Measurements from ENCODE around the gene SLC17A1. TPM values are rescaled to one million over a fixed set of nuclear protein-coding genes. Genes with fewer than 3 reads are reported as not detected.

SLC17A1 gene
- total and polyA plus RNA-seq, 10 of the 15 experiments (the other 5 are each of a cell fraction or from before 2014, with no cell fraction given): not detected

DNA sequence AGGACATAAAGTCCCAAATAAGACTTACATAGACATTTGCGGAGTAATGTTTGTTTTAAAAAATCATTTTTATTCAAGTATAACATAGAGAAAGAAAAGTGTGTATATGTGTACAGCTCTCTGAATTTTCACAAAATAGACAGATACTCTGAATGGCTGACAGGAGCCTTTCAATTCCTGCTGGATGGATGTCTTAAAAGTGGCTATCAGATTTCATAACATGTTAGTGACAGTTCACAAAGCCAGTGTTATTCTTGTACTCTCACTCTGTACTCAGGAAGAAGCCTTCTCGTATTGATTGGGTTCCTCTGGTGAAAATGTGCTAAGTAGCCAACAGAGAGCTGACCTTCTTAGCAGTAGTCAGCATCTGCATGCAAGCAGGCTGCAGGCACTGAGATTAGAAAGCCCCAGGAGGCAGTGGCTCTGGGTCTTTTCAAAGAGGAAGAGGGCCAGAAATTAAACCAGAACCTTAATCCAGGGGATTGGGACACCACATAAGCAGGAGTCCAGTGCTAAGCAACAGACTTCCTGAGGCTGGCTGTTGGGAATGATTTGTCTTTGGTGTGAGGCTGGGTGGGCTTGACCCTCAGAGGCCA is 57.6 kb downstream of the SLC17A1 start:
- H3K27me3 ChIP-seq (replicated peaks in 1 of 2; ENCODE audit: control insufficient read depth in 2 of 2, insufficient read depth in 2 of 2, low read length in 1 of 2): peaks cover 0 to 3% of the 10 kb centered on the region in 2 experiments; a peak in 2 of 4 replicates
- RAD21 ChIA-PET (ENCODE audit: unreplicated experiment): no interaction called here
- CTCF ChIA-PET: interaction anchor here (1.2 kb wide), 1 partner anchor 14 kb away, joined by 4 read pairs; no protein-coding TSS in a partner anchor

More for the DNA sequence above, 57.6 kb downstream of the SLC17A1 start:
- no peaks in the 10 kb centered on the region for H3K79me2 ChIP-seq (ENCODE audit: control insufficient read depth, insufficient read depth, low read length)
- H3K4me2 ChIP-seq (ENCODE audit: control insufficient read depth, insufficient read depth): no peak overlapping the region
- WGBS (ENCODE audit: insufficient coverage, insufficient replicate concordance, low lambda C conversion rate, missing lambda C conversion rate): 34% methylated on average over 2 of the region's 2 CpGs
- no peaks in the 10 kb centered on the region for H3K9me3 ChIP-seq (replicated peaks; ENCODE audit: control insufficient read depth, insufficient read depth, low read length)
- no peak overlapping the region for H3K4me3 ChIP-seq
- no peaks in the 10 kb centered on the region for H3K36me3 ChIP-seq (ENCODE audit: control insufficient read depth in 2 of 2, insufficient read depth in 2 of 2, low read length in 1 of 2)
- no peak for DNase-seq (ENCODE audit: low read depth, low spot score)
- FAIRE-seq: no peak
- TF ChIP-seq KAT2A (conservative IDR thresholded peaks at IDR 0.05; ENCODE audit: control insufficient read depth, low read depth, low read length) (no peak), SIX5 (IDR thresholded peaks at IDR 0.05; ENCODE audit: low read depth, low read length, severe bottlenecking) (no peak), FOXK2 (IDR thresholded peaks at IDR 0.05) (no peak), NFYB (IDR thresholded peaks at IDR 0.05; ENCODE audit: insufficient read depth, low read depth, low read length) (no peak), SMAD1 (IDR thresholded peaks at IDR 0.05; ENCODE audit: low read depth, partially characterized antibody) (no peak), POLR2AphosphoS5 (IDR thresholded peaks at IDR 0.05; ENCODE audit: low read length) (no peak), EP300 (IDR thresholded peaks at IDR 0.05; ENCODE audit: borderline replicate concordance in 1 of 2, control insufficient read depth in 1 of 2, low read depth in 2 of 2, low read length in 2 of 2) (no peak), SP1 (IDR thresholded peaks at IDR 0.05; ENCODE audit: low read depth, low read length) (no peak), SUZ12 (IDR thresholded peaks at IDR 0.05; ENCODE audit: unreplicated experiment) (no peak), STAT1 (conservative IDR thresholded peaks at IDR 0.05) (no peak), MTA3 (IDR thresholded peaks at IDR 0.05; ENCODE audit: borderline replicate concordance, low read length) (no peak), MYB (IDR thresholded peaks at IDR 0.05; ENCODE audit: borderline replicate concordance, low read depth, low read length) (no peak), ZBTB40 (IDR thresholded peaks at IDR 0.05; ENCODE audit: borderline replicate concordance) (no peak)
- TF ChIP-seq, protein P1, sequence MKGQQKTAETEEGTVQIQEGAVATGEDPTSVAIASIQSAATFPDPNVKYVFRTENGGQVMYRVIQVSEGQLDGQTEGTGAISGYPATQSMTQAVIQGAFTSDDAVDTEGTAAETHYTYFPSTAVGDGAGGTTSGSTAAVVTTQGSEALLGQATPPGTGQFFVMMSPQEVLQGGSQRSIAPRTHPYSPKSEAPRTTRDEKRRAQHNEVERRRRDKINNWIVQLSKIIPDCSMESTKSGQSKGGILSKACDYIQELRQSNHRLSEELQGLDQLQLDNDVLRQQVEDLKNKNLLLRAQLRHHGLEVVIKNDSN (IDR thresholded peaks at IDR 0.05; ENCODE audit: borderline replicate concordance, extremely low read length, insufficient read depth, low read depth, low read length): no peak
- TF ChIP-seq, protein P2, sequence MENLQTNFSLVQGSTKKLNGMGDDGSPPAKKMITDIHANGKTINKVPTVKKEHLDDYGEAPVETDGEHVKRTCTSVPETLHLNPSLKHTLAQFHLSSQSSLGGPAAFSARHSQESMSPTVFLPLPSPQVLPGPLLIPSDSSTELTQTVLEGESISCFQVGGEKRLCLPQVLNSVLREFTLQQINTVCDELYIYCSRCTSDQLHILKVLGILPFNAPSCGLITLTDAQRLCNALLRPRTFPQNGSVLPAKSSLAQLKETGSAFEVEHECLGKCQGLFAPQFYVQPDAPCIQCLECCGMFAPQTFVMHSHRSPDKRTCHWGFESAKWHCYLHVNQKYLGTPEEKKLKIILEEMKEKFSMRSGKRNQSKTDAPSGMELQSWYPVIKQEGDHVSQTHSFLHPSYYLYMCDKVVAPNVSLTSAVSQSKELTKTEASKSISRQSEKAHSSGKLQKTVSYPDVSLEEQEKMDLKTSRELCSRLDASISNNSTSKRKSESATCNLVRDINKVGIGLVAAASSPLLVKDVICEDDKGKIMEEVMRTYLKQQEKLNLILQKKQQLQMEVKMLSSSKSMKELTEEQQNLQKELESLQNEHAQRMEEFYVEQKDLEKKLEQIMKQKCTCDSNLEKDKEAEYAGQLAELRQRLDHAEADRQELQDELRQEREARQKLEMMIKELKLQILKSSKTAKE (IDR thresholded peaks at IDR 0.05; ENCODE audit: low read depth, poor library complexity, severe bottlenecking): no peak
- SMC1A ChIA-PET (ENCODE audit: uncharacterized antibody, unreplicated experiment): interaction anchor here (1.0 kb wide), 1 partner anchor 11 kb away, joined by 3 read pairs; no protein-coding TSS in a partner anchor
- H3K27ac ChIP-seq (ENCODE audit: control insufficient read depth, insufficient read depth): no peak overlapping the region
- H3K9ac ChIP-seq (ENCODE audit: control insufficient read depth, insufficient read depth, low read length): no peak overlapping the region
- BruUV-seq (replicated peaks): no TSS peak
- in situ Hi-C loops (cut with MboI): no loop called here
- intact Hi-C loops (cut with micrococcal nuclease; ENCODE audit: unreplicated experiment): no loop called here
- POLR2A ChIA-PET: no interaction called here
- no peaks in the 10 kb centered on the region for H3K4me1 ChIP-seq (ENCODE audit: control insufficient read depth, insufficient read depth, low read length)
- no peak overlapping the region for H2AFZ ChIP-seq (ENCODE audit: control insufficient read depth, low read depth, low read length)
- ATAC-seq: no peak
- H4K20me1 ChIP-seq (ENCODE audit: control insufficient read depth, insufficient read depth): no peaks in the 10 kb centered on the region

All from GM12878 (cell line).